Naive thymus-derived CD8-positive, alpha-beta T cell (primary cell): Measurements from ENCODE around the gene SLC14A1. TPM values are rescaled to one million over a fixed set of nuclear protein-coding genes. Genes with fewer than 3 reads are reported as not detected.

Experiments
- ATAC-seq, 2 donors: fragments of 150-1000 bp; cut with Tn5 transposase in 1 of 2; sonication (Bioruptor Pico), chemical (Tn5 transposase) in 1 of 2; 1 replicate in 1 of 2; 2 replicates in 1 of 2; pipeline ENCODE4 v1.10.0; 2021; ENCODE audit warnings: mild to moderate bottlenecking in 2 of 2, moderate library complexity in 2 of 2
- POLR2A ChIA-PET: fragments of 350-600 bp; sonication (Branson Sonifier 250); formaldehyde crosslinking; loops from one replicate; lab custom pipeline; 2021; ENCODE audit warnings: antibody characterized with exemption; lab: Charles Lee
- DNase-seq, 10 donors: peaks; one replicate each; pipeline versions ENCODE4 v3.0.0 to v3.0.0-alpha.2; 2020 to 2022
- H3K27ac Mint-ChIP-seq, 10 donors: one replicate each; pipeline ENCODE4 v1.8.0; 2020 to 2022; ENCODE audit warnings: mild to moderate bottlenecking in 10 of 10, mixed read lengths in 10 of 10, moderate library complexity in 4 of 10, inconsistent platforms in 1 of 10
- H3K27me3 Mint-ChIP-seq, 5 donors: one replicate each; pipeline ENCODE4 v1.8.0; 2021 to 2022; ENCODE audit warnings: mixed read lengths in 5 of 5
- H3K36me3 Mint-ChIP-seq, 3 donors: one replicate each; pipeline ENCODE4 v1.8.0; 2020 to 2022; ENCODE audit warnings: mixed read lengths in 3 of 3, mild to moderate bottlenecking in 2 of 3, inconsistent platforms in 1 of 3
- H3K4me1 Mint-ChIP-seq, 4 donors: one replicate each; pipeline ENCODE4 v1.8.0; 2021 to 2022; ENCODE audit warnings: mixed read lengths in 4 of 4
- H3K4me3 Mint-ChIP-seq, 10 donors: one replicate each; pipeline ENCODE4 v1.8.0; 2020 to 2022; ENCODE audit warnings: mild to moderate bottlenecking in 10 of 10, mixed read lengths in 10 of 10, moderate library complexity in 6 of 10, inconsistent platforms in 1 of 10
- H3K9me3 Mint-ChIP-seq, 9 donors: one replicate each; pipeline ENCODE4 v1.8.0; 2020 to 2022; ENCODE audit warnings: mixed read lengths in 9 of 9, mild to moderate bottlenecking in 3 of 9, inconsistent platforms in 1 of 9, moderate library complexity in 1 of 9
- polyA plus RNA-seq, 3 donors: library from polyadenylated mRNA; unstranded; fragments of 300-500 nt; fragmentation: Illumina TruSeq; gene quantifications; one replicate each; pipeline ENCODE4 v1.2.3, GENCODE V29; 2021
- total RNA-seq, 8 experiments: library from RNA in 2 of 8; stranded (reverse) in 2 of 8; gene quantifications; one replicate each; pipeline ENCODE4 v1.2.3 and lab custom pipeline; 2021 to 2026

The SLC14A1 gene
- total and polyA plus RNA-seq, 5 experiments from 2014 or later, result 0.71 to 4.3 (median 2.3) TPM

- peaks cover 0 to 11% (median 2%) of the 10 kb centered on the region in 5 donors for H3K27me3 Mint-ChIP-seq
- ATAC-seq, result no peak
- peaks cover 0 to 6% (median 0%) of the 10 kb centered on the region in 9 donors for H3K9me3 Mint-ChIP-seq
- H3K36me3 Mint-ChIP-seq, result no peaks in the 10 kb centered on the region
- peaks cover 1 to 7% (median 4%) of the 10 kb centered on the region in 4 donors for H3K4me1 Mint-ChIP-seq
- no peak overlapping the region for H3K4me3 Mint-ChIP-seq
- DNase-seq, result no peak
- POLR2A ChIA-PET, result no interaction called here
- no peak overlapping the region for H3K27ac Mint-ChIP-seq
Measured at GRCh38 chr18:45787346-45787745, 63.4 kb downstream of the SLC14A1 start.

- DNase-seq (no peak), ATAC-seq (no peak)
- peaks cover 0 to 7% (median 1%) of the 10 kb centered on the region in 4 donors for H3K4me1 Mint-ChIP-seq
- peaks cover 0 to 3% (median 0%) of the 10 kb centered on the region in 3 donors for H3K36me3 Mint-ChIP-seq
- H3K27me3 Mint-ChIP-seq, result peaks cover 0 to 2% (median 0%) of the 10 kb centered on the region in 5 donors
- H3K4me3 Mint-ChIP-seq, result no peak overlapping the region
- no peak overlapping the region for H3K27ac Mint-ChIP-seq
- POLR2A ChIA-PET, result interaction anchor here (0.7 kb wide), 1 partner anchor 16 kb away, joined by 3 read pairs; no protein-coding TSS in a partner anchor
- H3K9me3 Mint-ChIP-seq, result peaks cover 0 to 11% (median 5%) of the 10 kb centered on the region in 9 donors
Measured at GRCh38 chr18:45788861-45789260, 64.9 kb downstream of the SLC14A1 start.

DNA sequence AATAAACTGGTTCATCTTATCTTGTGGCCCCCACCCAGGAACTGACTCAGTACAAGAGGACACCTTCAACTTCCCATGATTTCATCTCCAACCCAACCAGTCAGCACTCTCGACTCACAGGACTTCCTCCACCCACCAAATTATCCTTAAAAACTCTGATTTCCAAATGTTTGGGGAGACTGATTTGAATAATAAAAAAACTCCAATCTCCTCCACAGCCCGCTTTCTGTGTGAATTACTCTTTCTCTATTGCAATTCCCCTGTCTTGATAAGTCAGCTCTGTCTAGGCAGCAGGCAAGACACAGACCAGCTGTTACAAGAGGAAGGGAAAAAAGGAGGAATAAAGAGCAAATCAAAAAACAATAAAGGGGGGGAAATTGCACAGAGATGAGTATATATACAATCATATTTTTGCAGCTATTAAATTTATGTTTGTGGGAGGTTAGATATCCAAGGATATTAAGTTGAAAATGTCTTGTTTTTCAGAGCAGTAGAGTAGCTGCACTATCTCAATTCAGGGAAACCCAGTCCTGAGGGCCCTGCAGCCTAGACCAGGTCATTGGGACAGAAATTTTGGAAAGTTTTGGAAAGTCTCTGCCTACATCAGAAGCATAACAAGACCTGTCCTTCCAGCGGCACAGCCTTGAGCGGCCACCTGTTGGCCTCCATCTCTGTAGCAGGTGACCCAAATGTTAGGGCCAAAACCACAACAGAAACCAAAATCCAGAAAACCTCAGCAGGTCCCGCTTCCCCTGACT is 68.7 kb downstream of the SLC14A1 start:
- H3K4me3 Mint-ChIP-seq, result no peak overlapping the region
- peaks cover 0 to 4% (median 0%) of the 10 kb centered on the region in 3 donors for H3K36me3 Mint-ChIP-seq
- DNase-seq (no peak), ATAC-seq (no peak)
- no peaks in the 10 kb centered on the region for H3K4me1 Mint-ChIP-seq
- no peak overlapping the region for H3K27ac Mint-ChIP-seq
- H3K27me3 Mint-ChIP-seq, result no peaks in the 10 kb centered on the region
- H3K9me3 Mint-ChIP-seq, result peaks cover 0 to 15% (median 8%) of the 10 kb centered on the region in 9 donors
- POLR2A ChIA-PET, result no interaction called here

- peaks cover 0 to 5% (median 0%) of the 10 kb centered on the region in 3 donors for H3K36me3 Mint-ChIP-seq
- H3K4me3 Mint-ChIP-seq, result no peak overlapping the region
- POLR2A ChIA-PET, result no interaction called here
Measured at GRCh38 chr18:45793264-45793965, 69.4 kb downstream of the SLC14A1 start.

DNA sequence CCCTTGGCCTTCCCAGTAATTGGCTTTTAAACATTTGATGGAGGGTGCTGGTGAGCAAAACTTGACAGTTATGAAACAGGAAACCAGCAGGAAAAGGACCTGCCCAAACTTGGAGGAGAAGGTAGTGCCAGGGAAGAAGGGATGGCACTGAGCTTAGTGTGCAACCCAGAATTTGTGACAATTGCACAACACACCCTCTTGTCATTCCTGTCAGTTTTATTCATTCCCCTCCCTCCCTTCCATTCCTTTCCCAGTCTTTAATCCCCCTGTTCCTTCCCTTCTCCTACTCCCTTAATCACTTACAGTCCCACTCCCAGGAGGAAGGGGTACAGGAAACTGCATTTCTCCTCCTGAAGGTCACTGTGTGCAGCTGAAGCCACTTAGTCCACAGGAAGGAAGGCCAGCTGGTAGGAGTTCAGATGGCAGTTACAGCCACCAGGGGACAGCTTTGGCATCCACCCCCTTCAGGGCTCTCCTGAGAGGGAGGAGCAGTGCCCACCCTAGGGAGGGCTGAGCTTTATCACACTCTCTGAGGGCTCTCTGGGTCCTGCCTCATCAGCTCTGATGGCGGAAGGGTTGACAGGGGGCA is 77.5 kb downstream of the SLC14A1 start:
- DNase-seq (no peak), ATAC-seq (no peak)
- Mint-ChIP-seq H3K36me3 (peaks cover 8 to 26% (median 26%) of the 10 kb centered on the region in 3 donors), H3K4me3 (no peak overlapping the region), H3K27ac (peak overlapping the region in 1 of 10 donors; percentile 17), H3K9me3 (peaks cover 0 to 27% (median 12%) of the 10 kb centered on the region in 9 donors), H3K27me3 (peaks cover 4 to 19% (median 6%) of the 10 kb centered on the region in 5 donors), H3K4me1 (peaks cover 0 to 5% (median 0%) of the 10 kb centered on the region in 4 donors)
- POLR2A ChIA-PET, result no interaction called here

More at GRCh38 chr18:45793264-45793965, 69.4 kb downstream of the SLC14A1 start:
- ATAC-seq (no peak), DNase-seq (no peak)
- no peak overlapping the region for H3K27ac Mint-ChIP-seq
- H3K9me3 Mint-ChIP-seq, result peaks cover 0 to 17% (median 8%) of the 10 kb centered on the region in 9 donors
- H3K4me1 Mint-ChIP-seq, result no peaks in the 10 kb centered on the region
- no peaks in the 10 kb centered on the region for H3K27me3 Mint-ChIP-seq

Other genes with a start within 250 kb of the SLC14A1 start
- gene SLC14A2, start 108.7 kb upstream of the SLC14A1 start, total RNA-seq, result not detected
- gene SLC14A2, start 108.7 kb upstream of the SLC14A1 start, polyA plus RNA-seq, result under 1 TPM in 1 of 3 donors, not detected in 2; 0.15 TPM
- gene SIGLEC15, start 101.5 kb downstream of the SLC14A1 start, total RNA-seq, result not detected
- not detected for gene SIGLEC15, start 101.5 kb downstream of the SLC14A1 start, polyA plus RNA-seq
- 10 to 100 TPM; 49.0 to 53.5 TPM for gene EPG5, start 243.1 kb downstream of the SLC14A1 start, total RNA-seq
- gene EPG5, start 243.1 kb downstream of the SLC14A1 start, polyA plus RNA-seq, result 1 to 10 TPM; 2.8 to 4.7 (median 3.8) TPM